ENCODE measurements around the gene CDC6. TPM values are rescaled to one million over a fixed set of nuclear protein-coding genes. Genes with fewer than 3 reads are reported as not detected.

The CDC6 gene
- total RNA-seq, 6 experiments from 2014 or later = 0.42 to 9.1 (median 3.1) TPM

- H3K4me3 ChIP-seq = peak overlapping the region in 2 of 3 donors; percentile 25 to 31
- H3K27ac ChIP-seq = peak overlapping the region; percentile 78 to 87 (median 86)
- intact Hi-C loops (cut with DNase I) = no loop called here
- H3K36me3 ChIP-seq = no peaks in the 10 kb centered on the region
- whole genome bisulfite sequencing (ENCODE audit: insufficient coverage, low coverage, low lambda C conversion rate, missing lambda C conversion rate) = no CpG with 5 or more reads among the region's 4 CpGs
- H3K27me3 ChIP-seq = no peaks in the 10 kb centered on the region
- TF ChIP-seq POLR2A (IDR thresholded peaks at IDR 0.05) = no peak
- TF ChIP-seq, protein P1, sequence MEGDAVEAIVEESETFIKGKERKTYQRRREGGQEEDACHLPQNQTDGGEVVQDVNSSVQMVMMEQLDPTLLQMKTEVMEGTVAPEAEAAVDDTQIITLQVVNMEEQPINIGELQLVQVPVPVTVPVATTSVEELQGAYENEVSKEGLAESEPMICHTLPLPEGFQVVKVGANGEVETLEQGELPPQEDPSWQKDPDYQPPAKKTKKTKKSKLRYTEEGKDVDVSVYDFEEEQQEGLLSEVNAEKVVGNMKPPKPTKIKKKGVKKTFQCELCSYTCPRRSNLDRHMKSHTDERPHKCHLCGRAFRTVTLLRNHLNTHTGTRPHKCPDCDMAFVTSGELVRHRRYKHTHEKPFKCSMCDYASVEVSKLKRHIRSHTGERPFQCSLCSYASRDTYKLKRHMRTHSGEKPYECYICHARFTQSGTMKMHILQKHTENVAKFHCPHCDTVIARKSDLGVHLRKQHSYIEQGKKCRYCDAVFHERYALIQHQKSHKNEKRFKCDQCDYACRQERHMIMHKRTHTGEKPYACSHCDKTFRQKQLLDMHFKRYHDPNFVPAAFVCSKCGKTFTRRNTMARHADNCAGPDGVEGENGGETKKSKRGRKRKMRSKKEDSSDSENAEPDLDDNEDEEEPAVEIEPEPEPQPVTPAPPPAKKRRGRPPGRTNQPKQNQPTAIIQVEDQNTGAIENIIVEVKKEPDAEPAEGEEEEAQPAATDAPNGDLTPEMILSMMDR (IDR thresholded peaks at IDR 0.05) = no peak
- no peak for ATAC-seq
- peaks cover 5 to 90% (median 62%) of the 10 kb centered on the region in 4 donors for H3K4me1 ChIP-seq
- DNase-seq = peak in 1 of 3 donors; percentile 13
- H3K9me3 ChIP-seq = no peaks in the 10 kb centered on the region
Observed at GRCh38 chr17:40327244-40327729, 39.6 kb downstream of the CDC6 start.

GRCh38 chr17:40327735-40328385 lies 40.2 kb downstream of the CDC6 start:
- 0% methylated on average over 3 of the region's 3 CpGs for WGBS (ENCODE audit: insufficient coverage, low coverage, low lambda C conversion rate, missing lambda C conversion rate)
- no peaks in the 10 kb centered on the region for H3K27me3 ChIP-seq
- TF ChIP-seq, protein P1 (IDR thresholded peaks at IDR 0.05) = no peak
- TF ChIP-seq POLR2A (IDR thresholded peaks at IDR 0.05) = no peak
- no peaks in the 10 kb centered on the region for H3K36me3 ChIP-seq
- no peaks in the 10 kb centered on the region for H3K9me3 ChIP-seq
- ATAC-seq = no peak
- H3K4me3 ChIP-seq = peak overlapping the region in 1 of 3 donors; percentile 31
- H3K27ac ChIP-seq = peak overlapping the region in 2 of 3 donors; percentile 86 to 87
- peaks cover 5 to 90% (median 65%) of the 10 kb centered on the region in 4 donors for H3K4me1 ChIP-seq
- intact Hi-C loops (cut with DNase I) = no loop called here
- DNase-seq = peak in 1 of 3 donors; percentile 48

DNA sequence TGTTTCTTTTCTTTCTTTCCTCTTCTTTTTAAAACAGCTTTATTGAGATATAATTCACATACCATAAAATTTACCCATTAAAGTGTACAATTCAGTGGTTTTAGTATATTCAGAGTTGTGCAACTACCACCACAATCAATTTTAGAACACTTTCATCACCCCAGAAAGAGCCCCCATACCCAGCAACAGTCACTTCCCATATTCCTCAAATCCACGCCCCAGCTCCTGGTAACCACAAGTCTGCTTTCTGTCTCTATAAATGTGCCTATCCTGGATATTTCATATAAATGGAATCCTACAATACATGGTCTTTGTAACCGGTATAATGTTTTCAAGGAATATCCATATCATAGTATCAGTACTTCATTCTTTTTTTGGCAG lies 40.7 kb downstream of the CDC6 start:
- intact Hi-C loops (cut with DNase I) = no loop called here
- H3K9me3 ChIP-seq = no peaks in the 10 kb centered on the region

DNA sequence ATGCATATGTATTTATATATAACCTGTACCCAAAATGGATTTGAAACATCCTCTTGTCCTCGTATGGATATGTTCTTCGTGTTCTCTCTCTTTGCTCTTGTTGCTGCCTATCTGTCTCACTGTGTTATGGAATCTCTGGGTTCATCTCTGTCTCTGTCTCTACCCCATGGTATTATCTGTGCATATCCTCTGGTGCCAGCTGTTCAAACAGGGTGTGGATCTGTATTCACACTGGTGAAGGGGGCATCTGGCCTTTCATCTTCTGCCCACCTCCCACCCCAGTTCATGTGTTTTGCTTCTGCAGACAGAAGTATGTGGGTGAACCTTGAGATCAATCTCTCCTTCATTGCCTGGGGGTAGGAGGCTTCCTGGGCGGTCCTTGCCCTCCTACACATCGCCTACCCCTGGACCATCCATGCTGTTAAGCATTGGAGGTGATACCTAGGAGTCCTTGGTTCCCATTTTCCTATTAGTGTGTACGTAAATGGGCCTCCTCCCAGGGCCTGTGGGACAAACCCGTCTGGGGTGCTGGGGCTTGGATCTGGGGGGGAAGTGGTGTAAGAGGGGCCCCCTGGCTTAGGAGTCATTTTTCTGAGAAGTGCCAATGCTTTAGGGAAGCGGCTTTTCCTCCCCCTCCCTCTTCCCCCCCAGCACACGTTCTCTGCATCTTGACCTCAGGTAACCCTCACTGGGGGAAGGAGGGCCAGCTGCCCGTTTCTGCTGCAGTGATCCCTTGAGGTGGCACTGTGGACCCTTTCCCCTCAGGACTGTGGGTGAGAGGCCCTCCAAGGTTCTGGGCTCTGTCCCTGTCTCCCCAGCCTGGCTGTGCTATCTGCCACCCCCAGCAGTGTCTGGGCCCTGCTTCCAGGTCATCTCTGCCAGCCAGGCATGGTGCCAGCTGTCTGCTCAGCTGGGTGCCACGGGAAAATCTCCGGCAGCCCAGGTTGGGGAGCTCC lies 42.4 kb downstream of the CDC6 start:
- H3K9me3 ChIP-seq = no peaks in the 10 kb centered on the region
- 12% methylated on average over 8 of the region's 11 CpGs for WGBS (ENCODE audit: insufficient coverage, low coverage, low lambda C conversion rate, missing lambda C conversion rate)
- H3K27ac ChIP-seq = peak overlapping the region; percentile 34 to 79 (median 73)
- TF ChIP-seq, protein P1 (IDR thresholded peaks at IDR 0.05) = no peak
- TF ChIP-seq POLR2A (IDR thresholded peaks at IDR 0.05) = no peak
- peak overlapping the region in 2 of 3 donors; percentile 0 to 19 for H3K4me3 ChIP-seq
- H3K27me3 ChIP-seq = no peaks in the 10 kb centered on the region
- intact Hi-C loops (cut with DNase I) = no loop called here
- ATAC-seq (peak; percentile 2 to 23 (median 12)), DNase-seq (peak; percentile 89 to 92 (median 92))
- H3K4me1 ChIP-seq = peaks cover 7 to 100% (median 72%) of the 10 kb centered on the region in 4 donors
- no peaks in the 10 kb centered on the region for H3K36me3 ChIP-seq

More for the DNA sequence above, 40.7 kb downstream of the CDC6 start:
- ATAC-seq = no peak
- 76% methylated on average over 2 of the region's 2 CpGs for whole genome bisulfite sequencing (ENCODE audit: insufficient coverage, low coverage, low lambda C conversion rate, missing lambda C conversion rate)
- no peaks in the 10 kb centered on the region for H3K36me3 ChIP-seq
- TF ChIP-seq POLR2A (IDR thresholded peaks at IDR 0.05) = no peak
- TF ChIP-seq, protein P1 (IDR thresholded peaks at IDR 0.05) = no peak
- no peak for DNase-seq
- H3K4me3 ChIP-seq = no peak overlapping the region
- no peaks in the 10 kb centered on the region for H3K27me3 ChIP-seq
- peak overlapping the region in 1 of 3 donors; percentile 86 for H3K27ac ChIP-seq
- H3K4me1 ChIP-seq = peaks cover 5 to 91% (median 66%) of the 10 kb centered on the region in 4 donors

All from right lobe of liver (tissue), 6 donors.